ENCODE results near the gene PNLIPRP3.

Gene PNLIPRP3

DNA sequence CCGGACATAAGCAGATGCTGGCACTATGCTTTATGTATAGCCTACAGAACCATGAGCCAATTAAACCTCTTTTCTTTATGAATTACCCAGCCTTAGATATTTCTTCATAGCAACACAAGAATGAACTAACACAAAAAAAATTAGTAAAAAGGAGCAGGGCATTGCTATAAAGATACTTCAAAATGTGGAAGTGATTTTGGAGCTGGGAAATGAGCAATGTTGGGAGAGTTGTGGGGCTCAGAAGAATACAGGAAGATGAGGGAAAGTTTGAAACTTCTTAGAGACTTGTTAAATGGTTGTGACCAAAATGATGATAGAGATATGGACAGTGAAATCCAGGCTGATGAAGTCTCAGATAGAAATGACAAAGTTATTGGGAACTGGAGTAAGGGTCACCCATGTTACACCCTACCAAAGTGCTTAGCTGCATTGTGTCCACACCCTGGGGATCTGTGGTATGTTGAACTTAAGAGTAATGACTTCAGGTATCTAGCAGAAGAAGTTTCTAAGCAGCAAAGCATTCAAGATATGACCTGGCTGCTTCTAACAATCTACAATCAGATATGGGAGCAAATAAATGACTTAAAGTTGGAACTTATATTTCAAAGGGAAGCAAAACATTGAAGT is 24.2 kb downstream of the PNLIPRP3 start:
- no peak for DNase-seq

DNA sequence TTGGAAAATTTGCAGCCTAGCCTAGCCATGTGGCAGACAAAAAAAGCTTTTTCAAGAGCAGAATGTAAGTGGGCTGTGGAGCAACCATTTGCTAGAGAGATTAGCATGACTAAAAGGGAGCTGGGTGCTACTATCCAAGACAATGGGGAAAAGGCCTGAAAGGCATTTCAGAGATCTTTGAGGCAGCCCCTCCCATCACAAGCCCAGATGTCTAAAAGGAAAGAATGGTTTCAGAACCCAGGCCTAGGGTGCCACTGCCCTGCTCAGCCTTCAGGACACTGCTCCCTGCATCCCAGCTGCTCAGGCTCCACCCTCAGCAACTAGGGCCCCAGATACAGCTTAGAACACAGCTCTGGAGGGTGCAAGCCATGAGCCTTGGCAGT is 24.7 kb downstream of the PNLIPRP3 start:
- DNase-seq, result no peak

- no peak for DNase-seq
Measured at GRCh38 chr10:116457488-116457887, 29.8 kb downstream of the PNLIPRP3 start.

DNA sequence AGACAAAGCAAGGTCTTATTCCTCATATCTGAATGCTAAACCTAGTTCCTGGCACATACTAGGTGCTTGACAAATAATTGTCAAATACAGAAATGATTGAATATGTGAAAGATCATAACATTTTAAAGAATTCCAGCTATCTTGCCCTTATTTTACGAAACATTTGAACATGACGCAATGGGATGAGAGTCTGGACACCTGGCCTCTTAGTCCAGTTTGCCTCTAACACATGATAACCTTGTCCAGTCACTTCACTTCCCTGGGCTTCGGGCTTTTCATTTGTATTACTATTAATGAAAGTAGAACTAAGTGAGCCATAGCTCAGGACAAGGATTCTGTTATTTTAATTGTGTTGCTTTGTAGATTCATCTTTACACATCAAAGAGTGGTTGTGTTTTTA is 32.6 kb downstream of the PNLIPRP3 start:
- no peak for DNase-seq

GRCh38 chr10:116461680-116462079 is 34.0 kb downstream of the PNLIPRP3 start:
- DNase-seq, result no peak

GRCh38 chr10:116464257-116464656 is 36.6 kb downstream of the PNLIPRP3 start:
- DNase-seq, result no peak

- DNase-seq, result peak; percentile 11
Measured at GRCh38 chr10:116465546-116465945, 37.9 kb downstream of the PNLIPRP3 start.

DNA sequence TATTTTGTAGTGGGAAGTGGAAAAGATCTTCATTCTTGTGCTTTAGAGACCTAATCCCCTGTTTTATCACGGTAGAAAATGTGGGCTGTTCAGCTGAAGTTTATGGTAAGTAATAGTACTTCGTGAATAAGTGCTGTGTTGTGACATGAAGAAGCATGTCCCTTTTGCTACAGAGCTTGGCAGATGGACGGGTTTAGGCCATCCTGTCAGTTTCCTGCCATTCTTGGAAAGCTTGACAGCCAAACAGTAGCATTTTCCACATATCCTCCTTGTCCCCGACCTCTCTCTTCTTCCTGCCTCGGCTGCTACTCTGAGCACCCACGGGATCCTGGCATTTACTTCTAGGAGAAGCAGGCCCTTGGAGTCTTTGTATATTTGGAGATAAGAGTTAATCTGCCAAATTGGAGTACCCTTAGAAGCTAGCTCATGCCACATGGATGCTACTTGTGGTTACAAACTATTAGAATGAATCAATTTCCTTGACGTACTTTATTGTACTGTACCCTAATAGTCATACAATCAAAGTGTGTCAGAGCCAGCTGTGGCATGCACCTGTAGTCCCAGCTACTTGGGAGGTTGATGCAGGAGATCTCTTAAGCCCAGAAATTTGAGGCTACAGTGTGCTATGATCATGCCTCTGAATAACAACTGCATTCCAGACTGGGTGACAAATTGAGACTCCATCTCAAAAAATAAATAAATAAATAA is 39.2 kb downstream of the PNLIPRP3 start:
- no peak for DNase-seq

- no peak for DNase-seq
Measured at GRCh38 chr10:116469437-116469836, 41.8 kb downstream of the PNLIPRP3 start.

DNA sequence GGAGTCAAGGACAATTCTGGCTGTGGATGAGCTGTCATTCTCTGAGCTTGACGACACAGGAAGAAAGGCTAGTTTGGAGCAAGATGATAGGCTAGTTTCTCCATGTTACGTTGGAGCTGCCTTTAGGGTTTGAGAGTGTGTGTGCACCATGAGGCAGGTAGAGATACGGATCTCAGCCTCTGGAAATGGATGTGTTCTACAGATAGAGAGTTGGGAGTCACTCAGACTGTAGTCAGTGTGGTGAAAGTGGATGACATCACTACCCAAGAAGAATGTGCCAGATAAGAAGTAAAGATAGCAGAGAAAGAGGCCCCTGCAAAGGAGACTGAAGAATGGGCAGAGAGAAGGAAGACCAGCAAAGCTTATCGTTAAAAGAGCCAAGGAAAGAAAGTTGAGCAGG is 42.4 kb downstream of the PNLIPRP3 start:
- no peak for DNase-seq

- DNase-seq, result no peak
Measured at GRCh38 chr10:116470768-116471415, 43.2 kb downstream of the PNLIPRP3 start.

GRCh38 chr10:116472891-116473290 is 45.2 kb downstream of the PNLIPRP3 start:
- no peak for DNase-seq

GRCh38 chr10:116475866-116476265 is 48.2 kb downstream of the PNLIPRP3 start:
- DNase-seq, result no peak

- no peak for DNase-seq
Measured at GRCh38 chr10:116476461-116476860, 48.8 kb downstream of the PNLIPRP3 start.

- no peak for DNase-seq
Measured at GRCh38 chr10:116477986-116478664, 50.5 kb downstream of the PNLIPRP3 start.

- DNase-seq, result no peak
Measured at GRCh38 chr10:116486770-116487448, 59.3 kb downstream of the PNLIPRP3 start.

- no peak for DNase-seq
Measured at GRCh38 chr10:116487522-116488430, 60.1 kb downstream of the PNLIPRP3 start.

DNA sequence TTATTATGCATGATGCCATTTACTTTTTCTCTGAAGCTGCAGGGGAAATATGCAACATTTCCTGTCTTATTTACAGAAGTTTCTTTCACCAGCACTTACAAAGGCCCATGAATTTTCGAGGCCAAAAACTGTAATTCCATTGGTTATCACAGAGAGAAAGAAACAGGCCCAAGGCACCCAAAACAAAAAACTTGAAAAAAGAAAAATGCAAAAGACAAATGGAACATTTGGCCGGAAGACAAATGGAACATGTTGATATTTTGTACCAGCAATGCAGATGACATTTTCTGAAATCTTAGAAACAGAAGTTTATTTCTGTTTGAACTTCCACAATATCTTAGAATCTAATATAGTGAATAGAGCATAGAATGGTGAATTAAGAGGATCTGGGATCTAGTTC is 61.8 kb downstream of the PNLIPRP3 start:
- no peak for DNase-seq

DNA sequence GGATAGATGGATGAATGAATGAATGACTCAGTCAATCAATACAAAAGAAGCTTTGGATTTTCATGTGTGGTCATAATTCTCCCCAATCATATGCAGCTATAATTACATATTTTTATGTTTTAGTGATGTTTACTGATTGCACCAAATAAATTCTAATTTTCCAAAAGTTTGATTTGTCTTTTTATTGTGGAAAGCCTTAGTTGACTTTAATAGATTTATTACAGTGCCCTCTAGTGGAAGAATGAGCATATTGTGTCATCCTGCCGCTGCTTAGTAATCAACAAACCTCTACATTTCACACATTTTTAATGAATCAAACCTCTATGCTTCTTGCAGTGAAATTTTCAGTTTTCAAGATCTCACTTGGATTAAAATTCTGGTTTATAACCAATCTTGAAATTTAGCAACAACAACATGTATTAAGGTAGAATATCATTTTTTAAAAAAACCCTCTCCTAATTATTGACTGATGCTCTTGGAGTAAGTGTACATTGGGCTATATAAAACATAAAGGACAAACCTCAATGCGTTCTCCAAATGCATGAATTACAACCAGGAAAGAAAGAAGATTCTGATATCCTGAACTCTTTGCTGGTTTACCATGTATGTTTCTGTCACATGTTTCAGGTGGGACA is 62.5 kb downstream of the PNLIPRP3 start:
- DNase-seq, result no peak

GRCh38 chr10:116504786-116505185 is 77.1 kb downstream of the PNLIPRP3 start:
- DNase-seq, result no peak

DNA sequence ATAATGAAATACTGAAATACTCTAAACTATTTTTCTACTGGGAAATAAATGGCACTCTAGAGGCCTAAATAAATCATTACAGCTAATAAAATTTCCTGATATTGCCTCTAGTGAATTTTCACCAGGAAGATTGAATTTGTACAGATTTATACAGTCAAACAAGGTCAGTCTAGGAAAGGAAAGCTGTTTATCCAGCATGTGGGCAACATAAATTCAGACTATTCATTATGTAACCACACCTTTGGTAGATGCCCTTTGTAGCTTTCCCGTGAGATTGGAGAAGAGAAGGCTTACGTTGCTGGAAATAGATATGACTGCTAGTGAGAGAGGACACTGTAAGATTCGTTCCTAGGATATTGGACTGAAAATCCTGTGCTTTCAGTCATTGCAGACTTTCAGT is 82.9 kb downstream of the PNLIPRP3 start:
- no peak for DNase-seq

DNA sequence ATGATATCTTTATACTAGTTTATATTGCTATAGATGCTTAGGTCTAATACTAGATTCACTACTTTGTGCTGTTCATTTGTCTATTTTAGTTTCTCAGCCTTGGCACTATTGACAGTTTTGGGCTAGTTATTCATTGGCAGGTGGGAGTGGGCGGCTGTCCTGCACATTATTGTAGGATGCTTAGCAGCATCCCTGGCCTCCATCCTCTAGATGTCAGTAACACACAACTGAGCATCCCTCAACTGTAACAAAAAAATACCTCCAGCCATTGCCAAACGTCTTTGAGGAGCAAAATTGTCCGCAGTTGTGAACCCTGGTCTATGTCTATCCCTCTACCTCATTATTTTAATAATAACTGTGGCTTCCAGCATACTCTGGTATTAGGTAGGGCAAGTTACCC is 83.7 kb downstream of the PNLIPRP3 start:
- DNase-seq, result no peak
